OCI-LY7 (cell line): Measurements from ENCODE around the gene CPEB4.

Experiments used
- EZH2phosphoT487 ChIP-seq: fragments of 200-600 bp; sonication (generic); IDR thresholded peaks from 2 replicates; pipeline ENCODE4 v1.6.1; 2018; ENCODE audit warnings: low read depth, borderline replicate concordance, mild to moderate bottlenecking, mixed run types, antibody characterized with exemption, low read length, moderate library complexity, mixed read lengths
- TF ChIP-seq, protein P1 (sequence below): fragments of 200-600 bp; sonication (generic); conservative IDR thresholded peaks from 2 replicates; pipeline ENCODE4 v1.5.1; 2014; ENCODE audit warnings: mild to moderate bottlenecking, antibody characterized with exemption, low read length, moderate library complexity, mixed read lengths

DNA sequence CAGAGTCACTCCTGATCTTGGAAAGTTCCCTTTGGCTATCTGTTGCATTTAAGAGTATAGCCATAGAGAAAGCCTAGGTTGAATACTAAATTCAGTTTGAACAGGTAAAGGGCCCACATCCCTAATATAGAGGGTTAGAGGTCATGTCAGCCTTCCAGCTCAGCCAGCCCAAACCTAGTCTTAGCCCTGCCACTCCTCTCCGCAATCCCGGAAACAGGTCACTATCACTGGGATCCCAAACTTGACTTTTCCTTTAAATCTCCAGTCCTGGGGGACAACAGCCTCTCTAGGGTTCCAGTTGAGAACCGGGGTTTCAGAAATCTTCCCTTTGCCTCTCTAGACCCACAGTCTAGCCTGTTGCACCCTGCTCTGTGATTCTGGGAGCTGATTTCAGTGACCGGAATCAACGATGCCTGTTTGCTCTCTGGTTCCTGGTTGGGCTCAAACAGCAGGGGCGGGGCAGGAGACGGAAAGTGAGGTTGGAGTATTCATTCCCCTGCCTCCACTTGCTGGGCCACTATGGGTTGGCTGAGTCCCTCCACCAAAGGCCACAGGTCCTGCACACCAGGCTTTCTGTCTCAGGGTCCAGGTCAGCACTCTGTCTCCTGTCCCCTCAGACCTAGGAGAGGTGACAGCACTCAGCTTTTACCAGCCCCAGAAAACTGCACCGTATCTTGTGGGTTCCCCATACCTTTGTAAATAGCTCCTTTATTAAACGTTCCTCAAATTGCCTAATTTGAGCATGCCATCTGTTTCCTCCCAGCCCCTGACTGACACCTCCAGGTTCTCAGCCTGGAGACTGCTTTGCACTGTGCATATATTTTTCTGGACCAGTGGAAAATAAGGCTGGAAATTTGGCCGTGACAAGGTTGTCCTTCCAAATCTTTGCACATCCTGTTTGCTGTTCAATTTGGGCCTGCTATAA is 23.8 kb upstream of the CPEB4 start:
- TF ChIP-seq, protein P1, sequence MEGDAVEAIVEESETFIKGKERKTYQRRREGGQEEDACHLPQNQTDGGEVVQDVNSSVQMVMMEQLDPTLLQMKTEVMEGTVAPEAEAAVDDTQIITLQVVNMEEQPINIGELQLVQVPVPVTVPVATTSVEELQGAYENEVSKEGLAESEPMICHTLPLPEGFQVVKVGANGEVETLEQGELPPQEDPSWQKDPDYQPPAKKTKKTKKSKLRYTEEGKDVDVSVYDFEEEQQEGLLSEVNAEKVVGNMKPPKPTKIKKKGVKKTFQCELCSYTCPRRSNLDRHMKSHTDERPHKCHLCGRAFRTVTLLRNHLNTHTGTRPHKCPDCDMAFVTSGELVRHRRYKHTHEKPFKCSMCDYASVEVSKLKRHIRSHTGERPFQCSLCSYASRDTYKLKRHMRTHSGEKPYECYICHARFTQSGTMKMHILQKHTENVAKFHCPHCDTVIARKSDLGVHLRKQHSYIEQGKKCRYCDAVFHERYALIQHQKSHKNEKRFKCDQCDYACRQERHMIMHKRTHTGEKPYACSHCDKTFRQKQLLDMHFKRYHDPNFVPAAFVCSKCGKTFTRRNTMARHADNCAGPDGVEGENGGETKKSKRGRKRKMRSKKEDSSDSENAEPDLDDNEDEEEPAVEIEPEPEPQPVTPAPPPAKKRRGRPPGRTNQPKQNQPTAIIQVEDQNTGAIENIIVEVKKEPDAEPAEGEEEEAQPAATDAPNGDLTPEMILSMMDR: no peak
- no peak for TF ChIP-seq EZH2phosphoT487
